Sciatic nerve (tissue), 1 donor: ENCODE measurements around the gene NKAIN4. TPM values are rescaled to one million over a fixed set of nuclear protein-coding genes. Genes with fewer than 3 reads are reported as not detected.

ENCODE experiments used
- microRNA-seq: library from miRNA; unstranded; fragments of <30 nt; microRNA quantifications from one replicate; pipeline ENCODE4 v1.2.0, GENCODE V29; 2020
- total RNA-seq: library from RNA; stranded (reverse); fragmentation: NEBNext Ultra II Directional; extraction: Animal tissue kit (Norgen Biotek cat#: 25700); gene quantifications from one replicate; pipeline ENCODE4 v1.2.1, GENCODE V29; 2021
- donor health status: DM: no; HTN: no; CAD: no.

NKAIN4 gene
- total RNA-seq, 1 donor from 2014 or later: 3.0 TPM

Small RNAs within 50 kb of the gene (microRNA-seq; reads per million reads assigned to microRNA genes)
- gene MIR3196: not detected
- gene MIR4326: not detected

Other genes starting within 250 kb of the NKAIN4 start
- gene BHLHE23, start 247.5 kb downstream of the NKAIN4 start, total RNA-seq: not detected
- gene YTHDF1, start 38.3 kb downstream of the NKAIN4 start, total RNA-seq: 32.1 TPM
- 26.0 TPM for gene BIRC7, start 18.6 kb downstream of the NKAIN4 start, total RNA-seq
- 81.6 TPM for gene ARFGAP1, start 18.4 kb upstream of the NKAIN4 start, total RNA-seq
- 0.22 TPM for gene COL20A1, start 38.7 kb upstream of the NKAIN4 start, total RNA-seq
- 0.80 TPM for gene CHRNA4, start 106.9 kb upstream of the NKAIN4 start, total RNA-seq
- gene KCNQ2, start 218.2 kb upstream of the NKAIN4 start, total RNA-seq: not detected
- gene EEF1A2, start 244.6 kb upstream of the NKAIN4 start, total RNA-seq: 0.45 TPM